Measurements from ENCODE around the gene AFDN. TPM values are rescaled to one million over a fixed set of nuclear protein-coding genes. Genes with fewer than 3 reads are reported as not detected.

AFDN gene
- total RNA-seq, 1 experiment from 2014 or later = 182 TPM

DNA sequence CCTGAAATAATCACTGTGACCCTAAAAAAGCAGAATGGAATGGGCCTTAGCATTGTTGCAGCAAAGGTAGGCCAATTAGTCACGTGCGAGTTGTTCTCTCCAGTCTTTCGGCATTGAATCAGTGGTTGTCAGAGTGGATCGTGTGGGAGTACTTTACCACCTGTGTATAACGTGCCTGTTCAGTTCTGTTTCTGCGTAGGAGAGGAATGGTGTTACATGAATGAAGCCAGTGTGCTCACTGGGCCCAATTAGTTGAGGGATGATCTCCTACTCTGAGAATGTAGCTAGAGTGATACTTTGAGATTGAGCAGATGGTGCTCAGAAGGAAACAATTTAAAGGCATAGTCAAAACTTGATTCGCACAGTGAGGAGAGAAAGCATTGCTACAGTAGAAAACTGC, 98.3 kb downstream of the AFDN start:
- no peak for ATAC-seq
- no peak for DNase-seq (ENCODE audit: low spot score)
- POLR2A ChIA-PET = no interaction called here
- CTCF ChIA-PET = interaction anchor here (0.8 kb wide), 1 partner anchor 43 kb away, joined by 3 read pairs; no protein-coding TSS in a partner anchor
- no peak for TF ChIP-seq ZNF219 (CRISPR knock-in tag; IDR thresholded peaks at IDR 0.05; ENCODE audit: borderline replicate concordance)
- TF ChIP-seq, protein P1, sequence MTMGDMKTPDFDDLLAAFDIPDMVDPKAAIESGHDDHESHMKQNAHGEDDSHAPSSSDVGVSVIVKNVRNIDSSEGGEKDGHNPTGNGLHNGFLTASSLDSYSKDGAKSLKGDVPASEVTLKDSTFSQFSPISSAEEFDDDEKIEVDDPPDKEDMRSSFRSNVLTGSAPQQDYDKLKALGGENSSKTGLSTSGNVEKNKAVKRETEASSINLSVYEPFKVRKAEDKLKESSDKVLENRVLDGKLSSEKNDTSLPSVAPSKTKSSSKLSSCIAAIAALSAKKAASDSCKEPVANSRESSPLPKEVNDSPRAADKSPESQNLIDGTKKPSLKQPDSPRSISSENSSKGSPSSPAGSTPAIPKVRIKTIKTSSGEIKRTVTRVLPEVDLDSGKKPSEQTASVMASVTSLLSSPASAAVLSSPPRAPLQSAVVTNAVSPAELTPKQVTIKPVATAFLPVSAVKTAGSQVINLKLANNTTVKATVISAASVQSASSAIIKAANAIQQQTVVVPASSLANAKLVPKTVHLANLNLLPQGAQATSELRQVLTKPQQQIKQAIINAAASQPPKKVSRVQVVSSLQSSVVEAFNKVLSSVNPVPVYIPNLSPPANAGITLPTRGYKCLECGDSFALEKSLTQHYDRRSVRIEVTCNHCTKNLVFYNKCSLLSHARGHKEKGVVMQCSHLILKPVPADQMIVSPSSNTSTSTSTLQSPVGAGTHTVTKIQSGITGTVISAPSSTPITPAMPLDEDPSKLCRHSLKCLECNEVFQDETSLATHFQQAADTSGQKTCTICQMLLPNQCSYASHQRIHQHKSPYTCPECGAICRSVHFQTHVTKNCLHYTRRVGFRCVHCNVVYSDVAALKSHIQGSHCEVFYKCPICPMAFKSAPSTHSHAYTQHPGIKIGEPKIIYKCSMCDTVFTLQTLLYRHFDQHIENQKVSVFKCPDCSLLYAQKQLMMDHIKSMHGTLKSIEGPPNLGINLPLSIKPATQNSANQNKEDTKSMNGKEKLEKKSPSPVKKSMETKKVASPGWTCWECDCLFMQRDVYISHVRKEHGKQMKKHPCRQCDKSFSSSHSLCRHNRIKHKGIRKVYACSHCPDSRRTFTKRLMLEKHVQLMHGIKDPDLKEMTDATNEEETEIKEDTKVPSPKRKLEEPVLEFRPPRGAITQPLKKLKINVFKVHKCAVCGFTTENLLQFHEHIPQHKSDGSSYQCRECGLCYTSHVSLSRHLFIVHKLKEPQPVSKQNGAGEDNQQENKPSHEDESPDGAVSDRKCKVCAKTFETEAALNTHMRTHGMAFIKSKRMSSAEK (CRISPR knock-in tag; IDR thresholded peaks at IDR 0.05; ENCODE audit: borderline replicate concordance) = no peak
- TF ChIP-seq, protein P2, sequence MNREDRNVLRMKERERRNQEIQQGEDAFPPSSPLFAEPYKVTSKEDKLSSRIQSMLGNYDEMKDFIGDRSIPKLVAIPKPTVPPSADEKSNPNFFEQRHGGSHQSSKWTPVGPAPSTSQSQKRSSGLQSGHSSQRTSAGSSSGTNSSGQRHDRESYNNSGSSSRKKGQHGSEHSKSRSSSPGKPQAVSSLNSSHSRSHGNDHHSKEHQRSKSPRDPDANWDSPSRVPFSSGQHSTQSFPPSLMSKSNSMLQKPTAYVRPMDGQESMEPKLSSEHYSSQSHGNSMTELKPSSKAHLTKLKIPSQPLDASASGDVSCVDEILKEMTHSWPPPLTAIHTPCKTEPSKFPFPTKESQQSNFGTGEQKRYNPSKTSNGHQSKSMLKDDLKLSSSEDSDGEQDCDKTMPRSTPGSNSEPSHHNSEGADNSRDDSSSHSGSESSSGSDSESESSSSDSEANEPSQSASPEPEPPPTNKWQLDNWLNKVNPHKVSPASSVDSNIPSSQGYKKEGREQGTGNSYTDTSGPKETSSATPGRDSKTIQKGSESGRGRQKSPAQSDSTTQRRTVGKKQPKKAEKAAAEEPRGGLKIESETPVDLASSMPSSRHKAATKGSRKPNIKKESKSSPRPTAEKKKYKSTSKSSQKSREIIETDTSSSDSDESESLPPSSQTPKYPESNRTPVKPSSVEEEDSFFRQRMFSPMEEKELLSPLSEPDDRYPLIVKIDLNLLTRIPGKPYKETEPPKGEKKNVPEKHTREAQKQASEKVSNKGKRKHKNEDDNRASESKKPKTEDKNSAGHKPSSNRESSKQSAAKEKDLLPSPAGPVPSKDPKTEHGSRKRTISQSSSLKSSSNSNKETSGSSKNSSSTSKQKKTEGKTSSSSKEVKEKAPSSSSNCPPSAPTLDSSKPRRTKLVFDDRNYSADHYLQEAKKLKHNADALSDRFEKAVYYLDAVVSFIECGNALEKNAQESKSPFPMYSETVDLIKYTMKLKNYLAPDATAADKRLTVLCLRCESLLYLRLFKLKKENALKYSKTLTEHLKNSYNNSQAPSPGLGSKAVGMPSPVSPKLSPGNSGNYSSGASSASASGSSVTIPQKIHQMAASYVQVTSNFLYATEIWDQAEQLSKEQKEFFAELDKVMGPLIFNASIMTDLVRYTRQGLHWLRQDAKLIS (CRISPR knock-in tag; IDR thresholded peaks at IDR 0.05; ENCODE audit: borderline replicate concordance) = no peak
- TF ChIP-seq JAZF1 (CRISPR knock-in tag; IDR thresholded peaks at IDR 0.05) = no peak
- TF ChIP-seq CBFB (CRISPR knock-in tag; IDR thresholded peaks at IDR 0.05; ENCODE audit: low read depth) = no peak
- TF ChIP-seq, protein P3, sequence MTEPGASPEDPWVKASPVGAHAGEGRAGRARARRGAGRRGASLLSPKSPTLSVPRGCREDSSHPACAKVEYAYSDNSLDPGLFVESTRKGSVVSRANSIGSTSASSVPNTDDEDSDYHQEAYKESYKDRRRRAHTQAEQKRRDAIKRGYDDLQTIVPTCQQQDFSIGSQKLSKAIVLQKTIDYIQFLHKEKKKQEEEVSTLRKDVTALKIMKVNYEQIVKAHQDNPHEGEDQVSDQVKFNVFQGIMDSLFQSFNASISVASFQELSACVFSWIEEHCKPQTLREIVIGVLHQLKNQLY (CRISPR knock-in tag; IDR thresholded peaks at IDR 0.05) = no peak
- TF ChIP-seq ZNF425 (CRISPR knock-in tag; conservative IDR thresholded peaks at IDR 0.05) = no peak
- no peak for TF ChIP-seq SP1 (CRISPR knock-in tag; conservative IDR thresholded peaks at IDR 0.05)
- TF ChIP-seq ESRRA (CRISPR knock-in tag; IDR thresholded peaks at IDR 0.05; ENCODE audit: borderline replicate concordance) = no peak
- TF ChIP-seq CTCF (IDR thresholded peaks at IDR 0.05) = no peak
- no peak for TF ChIP-seq TEAD1 (CRISPR knock-in tag; IDR thresholded peaks at IDR 0.05)
- no peak for TF ChIP-seq HMGXB4 (CRISPR knock-in tag; IDR thresholded peaks at IDR 0.05)
- Mint-ChIP-seq H3K27me3 (ENCODE audit: low read depth) (no peaks in the 10 kb centered on the region), H3K27ac (no peak overlapping the region), H3K4me1 (no peaks in the 10 kb centered on the region), H3K4me3 (no peak overlapping the region), H3K9me3 (no peaks in the 10 kb centered on the region), H3K36me3 (peaks cover 51% of the 10 kb centered on the region)
